Measurements from ENCODE around the gene KRTAP11-1. TPM values are rescaled to one million over a fixed set of nuclear protein-coding genes. Genes with fewer than 3 reads are reported as not detected.

KRTAP11-1 gene
- total RNA-seq, 4 donors from 2014 or later, result not detected

DNA sequence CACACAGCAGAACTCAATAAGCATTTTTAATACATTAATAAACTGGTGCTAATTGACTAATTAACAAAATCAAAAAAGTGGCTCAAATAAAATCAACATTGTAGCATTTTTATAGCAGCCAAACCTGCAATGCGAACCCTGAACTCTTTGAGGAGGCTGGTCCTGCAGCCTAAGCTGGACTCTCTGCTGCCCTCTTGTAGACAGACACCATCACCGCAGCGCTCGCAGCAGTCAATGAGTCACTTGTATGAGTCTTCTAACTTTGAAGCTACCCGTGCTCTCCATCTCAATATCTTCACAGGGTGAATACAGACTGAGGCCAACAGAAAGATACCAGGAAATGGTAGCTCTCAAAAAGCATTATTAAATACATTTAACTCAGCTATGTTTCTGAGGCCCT lies 42.1 kb downstream of the KRTAP11-1 start:
- no peaks in the 10 kb centered on the region for H3K4me1 ChIP-seq
- no peak overlapping the region for H3K27ac ChIP-seq
- H3K9me3 ChIP-seq, result no peaks in the 10 kb centered on the region
- no peak for DNase-seq
- H3K4me3 ChIP-seq, result no peak overlapping the region
- no peaks in the 10 kb centered on the region for H3K36me3 ChIP-seq
- TF ChIP-seq POLR2A (IDR thresholded peaks at IDR 0.05) (no peak), CTCF (IDR thresholded peaks at IDR 0.05) (no peak)
- H3K27me3 ChIP-seq, result no peaks in the 10 kb centered on the region

DNA sequence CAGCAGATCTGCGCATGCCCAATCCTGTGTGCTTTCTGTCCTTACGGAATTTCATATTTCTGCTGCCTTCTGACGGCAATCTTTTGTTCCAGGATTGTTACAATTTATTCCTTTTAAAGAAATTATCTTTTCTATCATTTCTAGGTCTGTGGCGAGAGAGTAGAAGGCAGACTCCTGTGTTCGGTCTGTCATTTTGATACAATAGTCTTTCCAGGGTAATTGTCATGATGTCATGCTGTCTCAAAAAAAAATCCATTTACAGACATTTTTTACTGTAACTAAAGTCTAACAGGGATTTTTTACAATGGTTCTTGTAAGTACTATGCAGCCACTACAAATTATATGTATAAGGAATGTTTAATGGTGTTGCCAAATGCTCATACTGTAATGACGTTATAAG lies 42.8 kb downstream of the KRTAP11-1 start:
- H3K27ac ChIP-seq, result no peak overlapping the region
- no peaks in the 10 kb centered on the region for H3K9me3 ChIP-seq
- H3K4me1 ChIP-seq, result no peaks in the 10 kb centered on the region
- no peak overlapping the region for H3K4me3 ChIP-seq
- no peaks in the 10 kb centered on the region for H3K36me3 ChIP-seq
- no peaks in the 10 kb centered on the region for H3K27me3 ChIP-seq
- no peak for DNase-seq
- TF ChIP-seq CTCF (IDR thresholded peaks at IDR 0.05) (no peak), POLR2A (IDR thresholded peaks at IDR 0.05) (no peak)

DNA sequence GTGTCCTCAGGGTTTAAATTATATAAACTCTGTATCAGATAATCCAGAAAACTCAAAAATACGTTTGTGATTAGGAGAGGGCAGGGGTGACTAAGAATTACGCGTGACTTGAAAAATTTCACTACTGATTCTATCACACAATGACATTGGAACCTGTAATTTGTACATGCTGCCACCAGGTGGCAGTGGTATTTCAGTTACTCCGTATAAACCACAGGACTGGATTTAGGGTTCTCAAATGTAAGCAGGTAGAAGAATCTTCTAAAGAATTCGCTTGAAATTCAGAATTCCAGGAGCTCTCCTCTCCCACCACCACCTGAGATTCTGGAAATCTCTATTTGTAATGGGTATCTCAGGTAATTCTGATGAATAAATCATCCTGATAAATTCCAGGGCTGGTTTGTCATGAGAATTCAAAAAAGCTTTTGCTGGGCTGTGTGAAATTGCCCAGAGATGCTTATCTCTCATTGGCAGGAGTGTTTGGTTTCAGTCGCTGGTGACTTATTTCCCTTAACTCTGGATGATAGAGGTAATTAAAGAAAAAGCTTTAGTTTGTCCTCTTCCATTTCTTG lies 50.1 kb downstream of the KRTAP11-1 start:
- no peaks in the 10 kb centered on the region for H3K4me1 ChIP-seq
- no peaks in the 10 kb centered on the region for H3K36me3 ChIP-seq
- H3K27me3 ChIP-seq, result no peaks in the 10 kb centered on the region
- H3K27ac ChIP-seq, result no peak overlapping the region
- H3K4me3 ChIP-seq, result no peak overlapping the region
- H3K9me3 ChIP-seq, result peaks cover 0 to 6% (median 0%) of the 10 kb centered on the region in 4 donors
- no peak for TF ChIP-seq POLR2A (IDR thresholded peaks at IDR 0.05)
- TF ChIP-seq CTCF (IDR thresholded peaks at IDR 0.05), result peak in 4 of 6 experiments; percentile 18 to 35 (median 29)
- DNase-seq, result no peak

Other genes starting within 250 kb of the KRTAP11-1 start
- gene KRTAP20-2, start 246.4 kb downstream of the KRTAP11-1 start, total RNA-seq, result not detected
- gene KRTAP20-3, start 238.7 kb downstream of the KRTAP11-1 start, total RNA-seq, result not detected
- gene KRTAP21-3, start 162.8 kb downstream of the KRTAP11-1 start, total RNA-seq, result not detected
- gene KRTAP21-2, start 134.3 kb downstream of the KRTAP11-1 start, total RNA-seq, result not detected
- gene KRTAP21-1, start 126.2 kb downstream of the KRTAP11-1 start, total RNA-seq, result not detected
- gene KRTAP8-1, start 68.3 kb downstream of the KRTAP11-1 start, total RNA-seq, result not detected
- gene KRTAP7-1, start 51.8 kb downstream of the KRTAP11-1 start, total RNA-seq, result not detected
- not detected for gene KRTAP19-8, start 156.9 kb upstream of the KRTAP11-1 start, total RNA-seq

All from Peyer's patch (tissue), 4 donors.